Neural crest cell (in vitro differentiated cells): Measurements from ENCODE around the gene SMIM11. TPM values are rescaled to one million over a fixed set of nuclear protein-coding genes. Genes with fewer than 3 reads are reported as not detected.

Experiments
- DNase-seq: peaks from one replicate; pipeline ENCODE4 v3.0.0; 2021; ENCODE audit warnings: low read depth, mixed read lengths, low spot score
- H3K27ac Mint-ChIP-seq: one replicate; pipeline ENCODE4 v1.8.0; 2021; ENCODE audit warnings: mild to moderate bottlenecking, mixed read lengths; ENCODE audit not compliant: unreplicated experiment
- H3K27me3 Mint-ChIP-seq: 2 replicates; pipeline ENCODE4 v1.8.0; 2021; ENCODE audit warnings: low read depth, mild to moderate bottlenecking, mixed read lengths
- H3K36me3 Mint-ChIP-seq: 2 replicates; pipeline ENCODE4 v1.8.0; 2021; ENCODE audit warnings: low read depth, mild to moderate bottlenecking, mixed read lengths
- H3K4me1 Mint-ChIP-seq: 2 replicates; pipeline ENCODE4 v1.8.0; 2021; ENCODE audit warnings: mixed read lengths
- H3K4me3 Mint-ChIP-seq: one replicate; pipeline ENCODE4 v1.8.0; 2021; ENCODE audit warnings: mild to moderate bottlenecking, mixed read lengths
- H3K9me3 Mint-ChIP-seq: 2 replicates; pipeline ENCODE4 v1.8.0; 2021; ENCODE audit warnings: mixed read lengths
- total RNA-seq: library from RNA; stranded (reverse); gene quantifications from 2 replicates; pipeline ENCODE4 v1.2.1, GENCODE V29; 2021
- TF ChIP-seq, protein P1 (sequence below): fragments of 200-600 bp; sonication (generic); conservative IDR thresholded peaks from 2 replicates; pipeline ENCODE4 v1.5.0; 2021; ENCODE audit warnings: antibody characterized with exemption, mild to moderate bottlenecking

Gene SMIM11
- total RNA-seq, 1 donor from 2014 or later: 16.7 TPM

DNA sequence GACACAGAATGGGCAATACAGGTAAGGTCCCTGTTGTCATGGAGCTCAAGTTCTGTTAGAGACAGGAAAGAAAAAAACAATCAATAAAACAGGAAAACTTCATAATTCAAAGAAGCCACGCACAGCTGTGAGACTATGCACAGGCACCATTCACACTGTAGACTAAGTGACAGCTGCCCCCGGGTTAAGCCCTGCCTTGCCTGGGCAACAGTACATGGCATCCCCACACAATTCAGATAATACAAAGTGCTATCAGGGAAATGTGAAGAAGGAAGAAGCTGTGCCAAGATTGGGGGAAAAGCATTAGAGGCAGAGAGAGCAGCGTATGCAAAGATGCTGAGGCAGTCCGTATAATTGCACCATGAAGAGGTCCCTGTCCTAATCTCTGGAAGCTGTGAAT is 20.5 kb upstream of the SMIM11 start:
- peaks cover 3% of the 10 kb centered on the region for H3K36me3 Mint-ChIP-seq
- peaks cover 25% of the 10 kb centered on the region for H3K4me1 Mint-ChIP-seq
- DNase-seq: no peak
- no peaks in the 10 kb centered on the region for H3K27me3 Mint-ChIP-seq
- no peak overlapping the region for H3K27ac Mint-ChIP-seq
- peaks cover 4% of the 10 kb centered on the region for H3K9me3 Mint-ChIP-seq
- no peak overlapping the region for H3K4me3 Mint-ChIP-seq
- TF ChIP-seq, protein P1, sequence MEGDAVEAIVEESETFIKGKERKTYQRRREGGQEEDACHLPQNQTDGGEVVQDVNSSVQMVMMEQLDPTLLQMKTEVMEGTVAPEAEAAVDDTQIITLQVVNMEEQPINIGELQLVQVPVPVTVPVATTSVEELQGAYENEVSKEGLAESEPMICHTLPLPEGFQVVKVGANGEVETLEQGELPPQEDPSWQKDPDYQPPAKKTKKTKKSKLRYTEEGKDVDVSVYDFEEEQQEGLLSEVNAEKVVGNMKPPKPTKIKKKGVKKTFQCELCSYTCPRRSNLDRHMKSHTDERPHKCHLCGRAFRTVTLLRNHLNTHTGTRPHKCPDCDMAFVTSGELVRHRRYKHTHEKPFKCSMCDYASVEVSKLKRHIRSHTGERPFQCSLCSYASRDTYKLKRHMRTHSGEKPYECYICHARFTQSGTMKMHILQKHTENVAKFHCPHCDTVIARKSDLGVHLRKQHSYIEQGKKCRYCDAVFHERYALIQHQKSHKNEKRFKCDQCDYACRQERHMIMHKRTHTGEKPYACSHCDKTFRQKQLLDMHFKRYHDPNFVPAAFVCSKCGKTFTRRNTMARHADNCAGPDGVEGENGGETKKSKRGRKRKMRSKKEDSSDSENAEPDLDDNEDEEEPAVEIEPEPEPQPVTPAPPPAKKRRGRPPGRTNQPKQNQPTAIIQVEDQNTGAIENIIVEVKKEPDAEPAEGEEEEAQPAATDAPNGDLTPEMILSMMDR: no peak

DNA sequence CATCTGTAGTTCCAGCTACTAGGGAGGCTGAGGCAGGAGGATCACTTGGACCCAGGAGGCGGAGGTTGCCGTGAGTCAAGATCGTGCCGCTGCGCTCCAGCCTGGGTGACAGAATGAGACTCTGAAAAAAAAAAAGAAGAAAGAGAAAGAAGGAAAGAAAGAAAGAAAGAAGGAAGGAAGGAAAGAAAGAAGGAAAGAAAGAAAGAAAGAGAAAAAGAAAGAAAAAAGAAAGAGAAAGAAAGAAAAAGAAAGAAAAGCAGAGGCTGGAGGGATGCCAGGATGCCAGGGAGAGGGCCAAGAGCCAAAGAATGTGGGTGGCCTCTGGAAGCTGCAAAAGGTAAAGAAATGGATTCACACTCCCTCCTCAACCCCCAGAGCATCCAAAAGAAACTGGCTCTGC is 19.7 kb upstream of the SMIM11 start:
- H3K27me3 Mint-ChIP-seq: no peaks in the 10 kb centered on the region
- no peak overlapping the region for H3K27ac Mint-ChIP-seq
- H3K4me3 Mint-ChIP-seq: no peak overlapping the region
- peaks cover 3% of the 10 kb centered on the region for H3K36me3 Mint-ChIP-seq
- no peak for DNase-seq
- TF ChIP-seq, protein P1: no peak
- peaks cover 4% of the 10 kb centered on the region for H3K9me3 Mint-ChIP-seq
- H3K4me1 Mint-ChIP-seq: peaks cover 25% of the 10 kb centered on the region

DNA sequence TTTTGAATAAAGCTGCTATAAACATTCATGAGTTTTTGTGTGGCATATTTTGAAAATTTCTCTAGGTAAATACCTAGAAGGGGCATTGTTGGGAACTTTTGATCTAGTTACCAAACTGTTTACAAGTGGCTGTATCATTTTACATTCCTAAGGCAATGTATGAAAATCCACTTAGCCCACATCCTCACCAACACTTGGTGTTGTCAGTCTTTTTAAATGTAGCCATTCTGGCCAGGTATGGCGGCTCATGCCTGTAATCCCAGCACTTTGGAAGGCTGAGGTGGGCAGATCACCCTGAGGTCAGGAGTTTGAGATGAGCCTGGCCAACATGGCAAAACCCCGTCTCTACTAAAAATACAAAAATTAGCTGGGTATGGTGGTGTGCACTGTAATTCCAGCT is 17.4 kb upstream of the SMIM11 start:
- no peak for DNase-seq
- H3K27ac Mint-ChIP-seq: no peak overlapping the region

DNA sequence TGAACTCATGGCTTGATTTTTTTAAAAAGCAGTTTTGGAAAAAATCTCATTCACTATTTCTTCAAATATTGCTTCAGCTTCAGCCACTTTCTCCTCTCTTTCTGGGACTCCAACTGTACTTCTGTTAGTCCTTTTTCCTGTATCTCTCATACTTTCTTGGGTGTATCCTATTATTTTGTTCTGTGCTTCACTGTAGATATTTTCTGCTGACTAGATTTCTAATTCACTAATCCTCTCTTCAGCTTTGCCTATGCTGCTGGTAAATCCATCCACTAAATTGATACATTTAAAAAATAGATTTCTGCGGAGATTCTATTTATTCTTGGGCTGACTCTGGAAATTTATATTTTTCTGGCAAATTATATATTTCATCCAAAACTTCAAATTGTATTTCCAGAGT is 16.4 kb upstream of the SMIM11 start:
- H3K4me3 Mint-ChIP-seq: no peak overlapping the region

More for the DNA sequence above, 17.4 kb upstream of the SMIM11 start:
- H3K4me1 Mint-ChIP-seq: peaks cover 26% of the 10 kb centered on the region
- H3K36me3 Mint-ChIP-seq: peaks cover 3% of the 10 kb centered on the region
- no peak overlapping the region for H3K4me3 Mint-ChIP-seq
- peaks cover 4% of the 10 kb centered on the region for H3K9me3 Mint-ChIP-seq
- H3K27me3 Mint-ChIP-seq: peaks cover 3% of the 10 kb centered on the region
- TF ChIP-seq, protein P1: no peak

DNA sequence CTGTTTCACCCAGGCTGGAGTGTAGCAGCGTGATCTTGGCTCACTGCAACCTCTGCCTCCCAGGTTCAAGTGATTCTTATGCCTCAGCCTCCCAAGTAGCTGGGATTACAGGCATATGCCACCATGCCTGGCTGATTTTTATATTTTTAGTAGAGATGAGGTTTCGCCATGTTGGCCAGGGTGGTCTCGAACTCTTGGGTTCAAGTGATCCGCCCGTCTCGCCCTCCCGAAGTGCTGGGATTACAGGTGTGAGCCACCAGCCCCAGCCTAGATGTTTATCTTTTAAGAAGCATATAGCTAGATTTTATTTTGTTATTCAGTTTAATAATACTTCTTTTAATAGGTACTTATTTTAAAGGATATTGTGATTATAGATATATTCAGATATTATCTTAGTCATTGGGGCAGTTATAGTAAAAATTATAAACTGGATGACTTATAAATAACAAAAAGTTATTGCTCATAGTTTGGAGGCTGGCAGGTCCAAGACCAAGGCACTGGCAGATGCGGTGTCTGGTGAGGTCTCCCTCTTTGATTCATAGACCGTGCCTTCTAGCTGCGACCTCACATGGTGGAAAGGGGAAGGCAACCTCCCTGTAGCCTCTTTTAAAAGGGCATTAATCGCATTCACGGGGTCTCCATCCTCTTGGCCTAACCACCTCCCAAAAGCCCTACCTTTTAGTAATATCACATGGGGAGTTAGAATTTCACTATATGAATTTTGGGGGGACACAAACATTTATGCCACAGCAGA is 14.6 kb upstream of the SMIM11 start:
- no peak overlapping the region for H3K27ac Mint-ChIP-seq
- TF ChIP-seq, protein P1: no peak
- H3K36me3 Mint-ChIP-seq: peaks cover 3% of the 10 kb centered on the region
- H3K27me3 Mint-ChIP-seq: peaks cover 3% of the 10 kb centered on the region
- H3K4me1 Mint-ChIP-seq: peaks cover 9% of the 10 kb centered on the region
- peaks cover 4% of the 10 kb centered on the region for H3K9me3 Mint-ChIP-seq
- no peak for DNase-seq
- H3K4me3 Mint-ChIP-seq: no peak overlapping the region

More for the DNA sequence above, 16.4 kb upstream of the SMIM11 start:
- Mint-ChIP-seq H3K9me3 (peaks cover 4% of the 10 kb centered on the region), H3K27me3 (peaks cover 3% of the 10 kb centered on the region), H3K36me3 (peaks cover 3% of the 10 kb centered on the region), H3K4me1 (peaks cover 18% of the 10 kb centered on the region), H3K27ac (no peak overlapping the region)
- no peak for DNase-seq
- TF ChIP-seq, protein P1: no peak
